Esophagus muscularis mucosa (tissue), 4 donors: ENCODE measurements around the gene HOMER2. TPM values are rescaled to one million over a fixed set of nuclear protein-coding genes. Genes with fewer than 3 reads are reported as not detected.

Experiments
- DNase-seq: peaks from one replicate; pipeline ENCODE4 v3.0.0-alpha.2; 2017; ENCODE audit errors: extremely low spot score
- H3K27ac ChIP-seq, 4 donors: fragments of 200-600 bp; sonication (generic); replicated peaks in 1 of 4; 1 replicate in 3 of 4; 2 replicates in 1 of 4; pipeline ENCODE4 v1.5.1; 2016 to 2019; ENCODE audit warnings: mild to moderate bottlenecking in 1 of 4
- H3K27me3 ChIP-seq, 4 donors: fragments of 200-600 bp; sonication (generic); one replicate each; pipeline versions ENCODE4 v1.5.1 to v1.6.0; 2016 to 2019
- H3K36me3 ChIP-seq, 4 donors: fragments of 200-600 bp; sonication (generic); one replicate each; pipeline ENCODE4 v1.5.1; 2016 to 2019
- H3K4me1 ChIP-seq, 4 donors: fragments of 200-600 bp; sonication (generic); one replicate each; pipeline ENCODE4 v1.5.1; 2016 to 2019
- H3K4me3 ChIP-seq, 4 donors: fragments of 200-600 bp; sonication (generic); 1 replicate in 2 of 4; 2 replicates in 2 of 4; pipeline ENCODE4 v1.5.1; 2016 to 2019; ENCODE audit warnings: mild to moderate bottlenecking in 4 of 4, moderate library complexity in 1 of 4
- H3K9me3 ChIP-seq, 4 donors: fragments of 200-600 bp; sonication (generic); 1 replicate in 3 of 4; 2 replicates in 1 of 4; pipeline ENCODE4 v1.5.1; 2016 to 2019
- EP300 ChIP-seq: sonication (generic); formaldehyde crosslinking; IDR thresholded peaks from one replicate; pipeline ENCODE4 v1.6.1; 2017; ENCODE audit warnings: antibody characterized with exemption
- POLR2A ChIP-seq: fragments of 450-650 bp; IDR thresholded peaks from one replicate; pipeline ENCODE4 v1.6.1; 2017; ENCODE audit warnings: antibody characterized with exemption, moderate library complexity, mild to moderate bottlenecking, low read depth
- POLR2AphosphoS5 ChIP-seq, 2 donors: sonication (generic); formaldehyde crosslinking; IDR thresholded peaks; one replicate each; pipeline ENCODE4 v1.6.1; 2017; ENCODE audit warnings: antibody characterized with exemption in 2 of 2
- WGBS: methylation state at CpG from one replicate; pipeline ENCODE4 v1.1.5; 2018; 5-methylcytosine and 5-hydroxymethylcytosine counted together
- intact Hi-C: fragments of 100-400 bp; cut with DNase I; formaldehyde crosslinking; loops from one replicate; pipeline ENCODE4 v1.15.1; 2023
- total RNA-seq, 4 donors: library from RNA; depleted of rRNA; stranded (reverse); fragments of >200 nt; gene quantifications; one replicate each; pipeline versions ENCODE4 v1.1.0 to v1.2.1, GENCODE V29; 2016
- TF ChIP-seq, protein P1 (sequence below), 3 experiments: fragments of 200-600 bp in 2 of 3; fragments of 450-650 bp in 1 of 3; sonication (generic) in 2 of 3; IDR thresholded peaks; one replicate each; pipeline ENCODE4 v1.5.1; 2017 to 2019; ENCODE audit warnings: antibody characterized with exemption in 3 of 3, mild to moderate bottlenecking in 2 of 3, moderate library complexity in 1 of 3

Gene HOMER2
- total RNA-seq, 4 donors from 2014 or later, result 13.3 to 54.8 (median 25.8) TPM

DNA sequence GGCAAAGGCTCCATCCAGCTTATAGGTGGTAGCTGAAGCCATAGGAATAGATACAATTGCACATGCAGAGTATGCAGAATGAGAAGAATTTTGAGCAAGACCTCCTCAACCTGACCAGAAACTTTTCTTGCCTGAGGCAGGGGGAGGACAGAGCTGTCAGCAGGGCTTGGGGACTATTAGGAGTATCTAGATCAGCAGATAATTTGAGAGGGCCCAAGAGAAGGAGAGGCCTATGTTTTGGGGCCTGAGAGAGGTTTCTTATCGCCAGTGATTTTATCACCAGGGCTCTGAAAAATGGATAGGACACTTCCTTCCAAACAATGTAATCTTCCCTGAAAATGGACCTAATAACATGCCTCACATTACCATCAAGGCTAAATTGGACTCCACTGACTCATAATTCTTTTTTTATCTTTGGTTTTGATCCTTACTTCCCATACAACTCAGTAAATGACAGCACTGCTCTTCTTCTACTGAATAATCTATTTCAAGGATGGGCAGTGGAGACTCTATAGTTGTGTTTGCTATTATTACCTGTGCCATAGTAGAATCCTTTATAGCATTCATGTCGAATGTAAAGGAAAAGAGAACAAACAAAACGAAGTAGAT is 17.7 kb upstream of the HOMER2 start:
- no peaks in the 10 kb centered on the region for H3K9me3 ChIP-seq
- WGBS, result 62% methylated on average over 3 of the region's 3 CpGs
- TF ChIP-seq POLR2AphosphoS5 (IDR thresholded peaks at IDR 0.05) (no peak), EP300 (no peak), POLR2A (no peak)
- TF ChIP-seq, protein P1, sequence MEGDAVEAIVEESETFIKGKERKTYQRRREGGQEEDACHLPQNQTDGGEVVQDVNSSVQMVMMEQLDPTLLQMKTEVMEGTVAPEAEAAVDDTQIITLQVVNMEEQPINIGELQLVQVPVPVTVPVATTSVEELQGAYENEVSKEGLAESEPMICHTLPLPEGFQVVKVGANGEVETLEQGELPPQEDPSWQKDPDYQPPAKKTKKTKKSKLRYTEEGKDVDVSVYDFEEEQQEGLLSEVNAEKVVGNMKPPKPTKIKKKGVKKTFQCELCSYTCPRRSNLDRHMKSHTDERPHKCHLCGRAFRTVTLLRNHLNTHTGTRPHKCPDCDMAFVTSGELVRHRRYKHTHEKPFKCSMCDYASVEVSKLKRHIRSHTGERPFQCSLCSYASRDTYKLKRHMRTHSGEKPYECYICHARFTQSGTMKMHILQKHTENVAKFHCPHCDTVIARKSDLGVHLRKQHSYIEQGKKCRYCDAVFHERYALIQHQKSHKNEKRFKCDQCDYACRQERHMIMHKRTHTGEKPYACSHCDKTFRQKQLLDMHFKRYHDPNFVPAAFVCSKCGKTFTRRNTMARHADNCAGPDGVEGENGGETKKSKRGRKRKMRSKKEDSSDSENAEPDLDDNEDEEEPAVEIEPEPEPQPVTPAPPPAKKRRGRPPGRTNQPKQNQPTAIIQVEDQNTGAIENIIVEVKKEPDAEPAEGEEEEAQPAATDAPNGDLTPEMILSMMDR (IDR thresholded peaks at IDR 0.05), result no peak
- H3K4me3 ChIP-seq, result no peak overlapping the region
- intact Hi-C loops, result no loop called here
- DNase-seq, result no peak
- H3K27ac ChIP-seq, result no peak overlapping the region
- no peaks in the 10 kb centered on the region for H3K27me3 ChIP-seq
- H3K4me1 ChIP-seq, result peaks cover 0 to 10% (median 0%) of the 10 kb centered on the region in 4 donors
- no peaks in the 10 kb centered on the region for H3K36me3 ChIP-seq

DNA sequence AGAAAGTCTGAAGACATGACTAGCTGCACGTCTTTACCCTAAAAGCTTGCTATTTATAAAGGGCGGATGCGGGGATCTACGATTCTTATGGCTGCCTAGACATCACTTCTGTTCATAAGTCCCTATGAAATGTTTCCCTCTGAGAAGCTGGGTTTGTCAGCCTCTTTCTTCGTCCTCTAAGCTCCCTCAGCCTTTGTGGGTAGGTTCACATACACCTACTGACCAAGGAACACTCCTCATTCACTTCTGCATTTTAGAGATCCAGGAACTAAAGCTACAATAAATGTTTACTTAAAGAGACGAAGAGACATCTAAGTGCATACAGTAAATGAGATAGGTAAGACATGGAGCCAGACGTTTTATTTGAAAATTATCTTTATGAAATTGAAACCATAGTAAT is 16.8 kb upstream of the HOMER2 start:
- Histone ChIP-seq H3K4me1 (peaks cover 0 to 10% (median 0%) of the 10 kb centered on the region in 4 donors), H3K27ac (no peak overlapping the region), H3K9me3 (no peaks in the 10 kb centered on the region), H3K27me3 (no peaks in the 10 kb centered on the region), H3K36me3 (no peaks in the 10 kb centered on the region), H3K4me3 (no peak overlapping the region)
- intact Hi-C loops, result no loop called here
- DNase-seq, result no peak
- 83% methylated on average over 7 of the region's 7 CpGs for WGBS
- no peak for TF ChIP-seq POLR2A
- TF ChIP-seq EP300, result no peak
- TF ChIP-seq POLR2AphosphoS5 (IDR thresholded peaks at IDR 0.05), result no peak

DNA sequence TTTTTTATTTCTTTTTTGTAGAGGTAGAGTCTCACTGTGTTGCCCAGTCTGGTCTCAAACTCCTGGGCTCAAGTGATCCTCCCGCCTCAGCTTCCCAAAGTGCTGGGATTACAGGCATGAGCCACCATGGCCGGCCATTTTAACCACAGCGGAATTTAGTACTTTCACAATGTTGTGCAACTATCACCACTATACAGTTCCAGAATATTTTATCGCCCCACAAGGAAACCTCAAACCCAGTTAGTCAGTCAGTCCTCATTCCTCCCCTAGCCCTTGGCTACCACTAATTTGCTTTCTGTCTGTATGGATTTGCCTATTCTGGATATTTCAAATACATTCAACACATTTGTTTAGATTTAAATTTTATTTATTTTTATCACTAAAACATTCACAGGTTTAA is 15.5 kb upstream of the HOMER2 start:
- H3K27ac ChIP-seq, result no peak overlapping the region
- no peak for DNase-seq
- WGBS, result 87% methylated on average over 4 of the region's 4 CpGs
- peaks cover 0 to 10% (median 0%) of the 10 kb centered on the region in 4 donors for H3K4me1 ChIP-seq
- intact Hi-C loops, result no loop called here
- no peaks in the 10 kb centered on the region for H3K36me3 ChIP-seq
- H3K4me3 ChIP-seq, result no peak overlapping the region
- TF ChIP-seq EP300 (no peak), POLR2AphosphoS5 (IDR thresholded peaks at IDR 0.05) (no peak), POLR2A (no peak)
- TF ChIP-seq, protein P1 (IDR thresholded peaks at IDR 0.05), result no peak
- no peaks in the 10 kb centered on the region for H3K27me3 ChIP-seq
- no peaks in the 10 kb centered on the region for H3K9me3 ChIP-seq

DNA sequence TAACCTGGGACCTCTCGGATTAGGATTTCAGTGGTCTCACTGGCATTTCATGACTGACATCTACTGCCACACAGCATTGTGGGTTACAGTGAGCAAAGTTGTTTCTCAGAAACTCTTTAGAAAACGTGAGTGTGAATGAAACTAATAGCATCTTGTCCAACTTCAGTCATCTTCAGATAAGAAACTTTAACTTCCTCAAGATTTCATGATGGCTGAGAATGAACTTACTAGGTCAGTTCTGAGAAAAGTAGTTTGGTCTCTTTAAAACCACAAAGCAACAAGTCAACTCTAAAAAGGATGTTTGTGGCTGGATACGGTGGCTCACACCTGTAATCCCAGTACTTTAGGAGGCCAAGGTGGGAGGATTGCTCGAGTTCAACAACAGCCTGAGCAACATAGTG is 14.2 kb upstream of the HOMER2 start:
- no peak for DNase-seq
- WGBS, result 65% methylated on average over 4 of the region's 4 CpGs
- H3K27me3 ChIP-seq, result no peaks in the 10 kb centered on the region
- no peak for TF ChIP-seq EP300
- TF ChIP-seq, protein P1 (IDR thresholded peaks at IDR 0.05), result no peak
- TF ChIP-seq POLR2AphosphoS5 (IDR thresholded peaks at IDR 0.05), result no peak
- TF ChIP-seq POLR2A, result no peak
- H3K4me1 ChIP-seq, result peaks cover 0 to 10% (median 0%) of the 10 kb centered on the region in 4 donors
- H3K36me3 ChIP-seq, result no peaks in the 10 kb centered on the region
- H3K9me3 ChIP-seq, result no peaks in the 10 kb centered on the region
- H3K27ac ChIP-seq, result no peak overlapping the region
- intact Hi-C loops, result no loop called here
- no peak overlapping the region for H3K4me3 ChIP-seq

DNA sequence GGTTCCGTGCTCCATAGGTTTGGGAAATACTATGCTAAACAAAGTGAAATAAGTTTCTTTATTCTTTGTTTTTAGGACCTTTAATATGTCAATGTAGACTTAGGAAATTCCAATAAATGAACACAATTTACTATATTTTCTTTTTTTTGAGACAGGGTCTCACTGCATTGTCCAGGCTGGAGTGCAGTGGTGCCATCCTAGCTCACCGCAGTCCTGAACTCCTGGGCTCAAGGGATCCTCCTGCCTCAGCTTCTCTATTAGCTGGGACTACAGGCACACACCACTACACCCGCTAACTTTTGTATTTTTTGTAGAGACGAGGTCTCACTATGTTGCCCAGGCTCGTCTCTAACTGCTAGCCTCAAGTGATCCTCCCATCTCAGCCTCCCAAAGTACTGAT is 12.4 kb upstream of the HOMER2 start:
- TF ChIP-seq POLR2AphosphoS5 (IDR thresholded peaks at IDR 0.05) (no peak), EP300 (no peak), POLR2A (no peak)
- TF ChIP-seq, protein P1 (IDR thresholded peaks at IDR 0.05), result no peak
- Histone ChIP-seq H3K27me3 (no peaks in the 10 kb centered on the region), H3K27ac (no peak overlapping the region), H3K9me3 (no peaks in the 10 kb centered on the region), H3K4me3 (no peak overlapping the region), H3K36me3 (no peaks in the 10 kb centered on the region), H3K4me1 (peaks cover 0 to under 1% (median 0%) of the 10 kb centered on the region in 4 donors)
- WGBS, result 96% methylated on average over 5 of the region's 5 CpGs
- intact Hi-C loops, result no loop called here
- no peak for DNase-seq
